HUDEP-2 (cell line): ENCODE measurements around the gene TMEM174.
"Not testable (repeated sequence)": the region's sequence is repeated elsewhere in the genome, so short reads cannot be mapped to it uniquely, and the experiment has no call there.

Experiments used
- DNase-seq, 76 experiments: peaks; one replicate each; lab custom pipeline; 2025; ENCODE audit not compliant: unreplicated experiment in 76 of 76; lab: John Stamatoyannopoulos, UW

Gene TMEM174

DNA sequence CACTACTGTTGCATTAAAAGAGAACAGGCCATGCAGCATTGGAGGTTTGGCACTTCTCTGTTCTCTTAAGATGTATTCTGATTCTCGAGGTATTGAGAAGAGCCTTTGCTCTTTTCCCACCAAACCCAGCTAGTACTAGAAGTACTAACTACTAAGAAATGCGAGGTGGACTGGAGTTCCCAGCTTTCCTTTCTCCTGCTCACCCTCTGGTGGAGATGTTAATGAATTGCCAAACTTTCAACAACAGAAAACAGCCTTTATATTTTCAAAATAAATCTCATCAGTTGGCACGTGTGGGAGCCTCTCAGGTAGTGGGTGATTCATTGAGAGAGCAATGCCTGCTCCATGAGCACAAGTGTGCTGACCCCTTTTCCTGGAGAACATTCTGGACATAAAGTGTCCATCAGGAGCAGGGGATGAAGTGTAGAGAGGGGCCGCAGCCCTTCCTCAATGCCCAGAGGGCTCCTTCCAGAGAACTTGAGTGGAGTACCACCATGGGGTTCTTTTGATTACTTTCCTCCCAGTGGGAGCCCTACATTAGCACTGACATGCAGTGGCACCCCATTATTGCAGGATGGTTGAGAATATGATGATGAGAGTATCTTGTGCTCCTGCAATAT lies 45.7 kb downstream of the TMEM174 start:
- DNase-seq: peak in 1 of 76 experiments; percentile 13

DNA sequence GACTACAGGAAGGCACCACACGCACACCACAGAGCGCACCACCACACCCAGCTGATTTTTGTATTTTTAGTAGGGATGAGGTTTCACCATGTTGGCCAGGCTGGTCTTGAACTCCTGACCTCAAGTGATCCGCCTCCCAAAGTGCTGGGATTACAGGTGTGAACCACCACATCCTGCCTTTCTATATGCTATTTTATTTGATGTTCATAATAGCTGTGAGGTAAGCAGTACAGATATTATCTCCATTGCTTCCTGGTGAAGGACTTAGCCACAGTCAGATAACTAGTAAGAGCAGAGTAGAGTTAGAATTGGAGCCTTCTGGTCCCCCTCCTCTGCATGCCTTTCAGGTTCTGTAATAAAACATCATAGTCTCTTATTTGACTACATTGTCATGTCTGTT lies 46.3 kb downstream of the TMEM174 start:
- DNase-seq: not testable (repeated sequence)

- no peak for DNase-seq
These were observed 48.2 kb downstream of the TMEM174 start for GRCh38 chr5:73221161-73221560.

GRCh38 chr5:73221726-73222125 lies 48.7 kb downstream of the TMEM174 start:
- DNase-seq: no peak

- DNase-seq: no peak
These were observed 49.2 kb downstream of the TMEM174 start for GRCh38 chr5:73222173-73222572.
